OCI-LY7 (cell line): ENCODE results near the gene EYA3. TPM values are rescaled to one million over a fixed set of nuclear protein-coding genes. Genes with fewer than 3 reads are reported as not detected.

Experiments used
- BruUV-seq: library from RNA; stranded (reverse); fragments of 400-500 nt; replicated peaks from 2 replicates; lab custom pipeline; 2021; lab: Mats Ljungman, UMichigan
- CTCF ChIA-PET: fragments of 300-600 bp; sonication (Branson Sonifier 250); formaldehyde crosslinking; loops from one replicate; lab custom pipeline; 2022; ENCODE audit warnings: antibody characterized with exemption; ENCODE audit not compliant: unreplicated experiment; lab: Charles Lee
- POLR2A ChIA-PET: fragments of 300-600 bp; sonication (Branson Sonifier 250); formaldehyde crosslinking; loops from one replicate; lab custom pipeline; 2022; ENCODE audit warnings: antibody characterized with exemption; lab: Charles Lee
- DNase-seq: peaks from one replicate; pipeline ENCODE4 v3.0.0-alpha.2; 2015; ENCODE audit warnings: low spot score
- H2AFZ ChIP-seq: fragments of 200-600 bp; sonication (generic), shearing (Covaris generic); 2 replicates; pipeline ENCODE4 v1.6.1; 2014; ENCODE audit warnings: mild to moderate bottlenecking, antibody characterized with exemption, low read length, moderate library complexity
- H3K27ac ChIP-seq: fragments of 200-600 bp; sonication (generic); 2 replicates; pipeline ENCODE4 v1.5.1; 2014; ENCODE audit warnings: mixed run types, low read depth, mild to moderate bottlenecking, moderate library complexity, low read length, inconsistent platforms; ENCODE audit not compliant: poor library complexity, severe bottlenecking
- H3K36me3 ChIP-seq: fragments of 200-600 bp; sonication (generic); 2 replicates; pipeline ENCODE4 v1.6.1; 2014; ENCODE audit warnings: mild to moderate bottlenecking, antibody characterized with exemption, low read length, moderate library complexity, mixed read lengths; ENCODE audit not compliant: insufficient read depth
- H3K4me1 ChIP-seq: fragments of 200-600 bp; sonication (generic); 2 replicates; pipeline ENCODE4 v1.5.1; 2014; ENCODE audit warnings: mild to moderate bottlenecking, low read length; ENCODE audit not compliant: insufficient read depth, poor library complexity, severe bottlenecking
- H3K4me2 ChIP-seq: fragments of 200-600 bp; sonication (generic); 2 replicates; pipeline ENCODE4 v1.6.1; 2014; ENCODE audit warnings: mild to moderate bottlenecking, low read length
- H3K4me3 ChIP-seq: fragments of 200-600 bp; sonication (generic); 2 replicates; pipeline ENCODE4 v1.5.1; 2014; ENCODE audit warnings: mild to moderate bottlenecking, low read depth, low read length; ENCODE audit not compliant: poor library complexity, severe bottlenecking
- H3K79me2 ChIP-seq: fragments of 200-600 bp; sonication (generic); 2 replicates; pipeline ENCODE4 v1.6.1; 2016; ENCODE audit warnings: low read depth, mild to moderate bottlenecking, low read length, moderate library complexity, mixed read lengths; ENCODE audit not compliant: insufficient read depth
- H3K9me2 ChIP-seq: fragments of 200-600 bp; sonication (generic); 2 replicates; pipeline ENCODE4 v1.6.1; 2016; ENCODE audit warnings: mild to moderate bottlenecking, low read length, mixed read lengths; ENCODE audit not compliant: insufficient read depth
- H3K9me3 ChIP-seq: fragments of 200-600 bp; sonication (generic); 2 replicates; pipeline ENCODE4 v1.6.1; 2014; ENCODE audit warnings: mild to moderate bottlenecking, mixed run types, low read length, mixed read lengths
- H4K20me1 ChIP-seq: fragments of 200-600 bp; sonication (generic); 2 replicates; pipeline ENCODE4 v1.6.1; 2014; ENCODE audit warnings: mild to moderate bottlenecking, antibody characterized with exemption, low read length, moderate library complexity, mixed read lengths; ENCODE audit not compliant: insufficient read depth
- CTCF ChIP-seq: fragments of 200-600 bp; sonication (generic); conservative IDR thresholded peaks from 2 replicates; pipeline ENCODE4 v1.5.1; 2014; ENCODE audit warnings: mild to moderate bottlenecking, antibody characterized with exemption, low read length, moderate library complexity, mixed read lengths
- EZH2phosphoT487 ChIP-seq: fragments of 200-600 bp; sonication (generic); IDR thresholded peaks from 2 replicates; pipeline ENCODE4 v1.6.1; 2018; ENCODE audit warnings: low read depth, borderline replicate concordance, mild to moderate bottlenecking, mixed run types, antibody characterized with exemption, low read length, moderate library complexity, mixed read lengths
- intact Hi-C: fragments of 100-400 bp; cut with micrococcal nuclease; formaldehyde crosslinking; loops from one replicate; pipeline ENCODE4 v1.10.0; 2022; ENCODE audit not compliant: unreplicated experiment
- total RNA-seq, 2 experiments: library from RNA; depleted of rRNA in 1 of 2; stranded (reverse); fragments of >200 nt in 1 of 2; shearing (Covaris generic) in 1 of 2; gene quantifications; 2 replicates each; pipeline ENCODE4 v1.2.3, GENCODE V29; 2014 to 2022

Gene EYA3
- total RNA-seq, 2 experiments from 2014 or later: 29.0 to 114 TPM

- no peak overlapping the region for H2AFZ ChIP-seq
- no peak overlapping the region for H3K4me3 ChIP-seq
- TF ChIP-seq EZH2phosphoT487: no peak
- no peak for TF ChIP-seq CTCF
- peaks cover 92% of the 10 kb centered on the region for H3K4me1 ChIP-seq
- H3K9me3 ChIP-seq: no peaks in the 10 kb centered on the region
- H3K36me3 ChIP-seq: peaks cover 49% of the 10 kb centered on the region
- intact Hi-C loops: loop anchor here (10.0 kb wide), 2 partner anchors 204 to 566 kb away; partner anchors contain the start of genes RNU11, TAF12 and THEMIS2
- H3K27ac ChIP-seq: peak overlapping the region; percentile 84
- ChIA-PET CTCF (interaction anchor here (0.5 to 1.1 kb wide), 3 partner anchors 9 to 169 kb away, joined by 3 to 4 read pairs (median 3); no protein-coding TSS in a partner anchor), POLR2A (interaction anchor here (0.6 to 6.1 kb wide), 11 partner anchors 8 to 168 kb away, joined by 3 to 106 read pairs (median 11); partner anchors contain the start of gene EYA3)
- H3K9me2 ChIP-seq: no peaks in the 10 kb centered on the region
- no TSS peak for BruUV-seq
- H4K20me1 ChIP-seq: no peaks in the 10 kb centered on the region
- peak overlapping the region; percentile 22 for H3K4me2 ChIP-seq
- no peak for DNase-seq
- peaks cover 99% of the 10 kb centered on the region for H3K79me2 ChIP-seq
Observed at GRCh38 chr1:28078680-28079626, 9.5 kb downstream of the EYA3 start.

GRCh38 chr1:28078262-28078661, 10.1 kb downstream of the EYA3 start:
- H3K9me2 ChIP-seq: no peaks in the 10 kb centered on the region
- no peak for DNase-seq

More at GRCh38 chr1:28078262-28078661, 10.1 kb downstream of the EYA3 start:
- Histone ChIP-seq H3K4me1 (peaks cover 92% of the 10 kb centered on the region), H2AFZ (no peak overlapping the region), H3K4me2 (no peak overlapping the region), H3K36me3 (peaks cover 49% of the 10 kb centered on the region), H3K9me3 (no peaks in the 10 kb centered on the region), H3K4me3 (no peak overlapping the region), H3K27ac (peak overlapping the region; percentile 84), H3K79me2 (peaks cover 99% of the 10 kb centered on the region), H4K20me1 (no peaks in the 10 kb centered on the region)
- TF ChIP-seq CTCF (no peak), EZH2phosphoT487 (no peak)
- no TSS peak for BruUV-seq
- intact Hi-C loops: loop anchor here (10.0 kb wide), 2 partner anchors 203 to 567 kb away; partner anchors contain the start of genes RNU11, TAF12 and THEMIS2
- ChIA-PET CTCF (interaction anchor here (0.5 to 1.1 kb wide), 4 partner anchors 9 to 170 kb away, joined by 3 to 4 read pairs (median 4); no protein-coding TSS in a partner anchor), POLR2A (interaction anchor here (0.6 to 6.1 kb wide), 12 partner anchors 8 to 149 kb away, joined by 3 to 106 read pairs (median 8); partner anchors contain the start of gene EYA3)
